Measurements from ENCODE around the gene SLC2A6. TPM values are rescaled to one million over a fixed set of nuclear protein-coding genes. Genes with fewer than 3 reads are reported as not detected.

SLC2A6 gene
- total and polyA plus RNA-seq, 10 of the 15 experiments (the other 5 are each of a cell fraction or from before 2014, with no cell fraction given) = 1.1 to 37.9 (median 18.3) TPM

GRCh38 chr9:133460405-133461175, 18.3 kb downstream of the SLC2A6 start (continued):
- TF ChIP-seq NFIC (IDR thresholded peaks at IDR 0.05; ENCODE audit: low read depth, low read length) = no peak
- TF ChIP-seq ZNF384 (IDR thresholded peaks at IDR 0.05; ENCODE audit: borderline replicate concordance, low read depth, low read length) = no peak
- TF ChIP-seq, protein P1, sequence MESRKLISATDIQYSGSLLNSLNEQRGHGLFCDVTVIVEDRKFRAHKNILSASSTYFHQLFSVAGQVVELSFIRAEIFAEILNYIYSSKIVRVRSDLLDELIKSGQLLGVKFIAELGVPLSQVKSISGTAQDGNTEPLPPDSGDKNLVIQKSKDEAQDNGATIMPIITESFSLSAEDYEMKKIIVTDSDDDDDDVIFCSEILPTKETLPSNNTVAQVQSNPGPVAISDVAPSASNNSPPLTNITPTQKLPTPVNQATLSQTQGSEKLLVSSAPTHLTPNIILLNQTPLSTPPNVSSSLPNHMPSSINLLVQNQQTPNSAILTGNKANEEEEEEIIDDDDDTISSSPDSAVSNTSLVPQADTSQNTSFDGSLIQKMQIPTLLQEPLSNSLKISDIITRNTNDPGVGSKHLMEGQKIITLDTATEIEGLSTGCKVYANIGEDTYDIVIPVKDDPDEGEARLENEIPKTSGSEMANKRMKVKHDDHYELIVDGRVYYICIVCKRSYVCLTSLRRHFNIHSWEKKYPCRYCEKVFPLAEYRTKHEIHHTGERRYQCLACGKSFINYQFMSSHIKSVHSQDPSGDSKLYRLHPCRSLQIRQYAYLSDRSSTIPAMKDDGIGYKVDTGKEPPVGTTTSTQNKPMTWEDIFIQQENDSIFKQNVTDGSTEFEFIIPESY (IDR thresholded peaks at IDR 0.05) = no peak
- no peak for TF ChIP-seq JUNB (IDR thresholded peaks at IDR 0.05)
- no peak for TF ChIP-seq IRF5 (IDR thresholded peaks at IDR 0.05; ENCODE audit: borderline replicate concordance)
- TF ChIP-seq MEF2B (IDR thresholded peaks at IDR 0.05; ENCODE audit: partially characterized antibody, poor library complexity, severe bottlenecking) = peak; percentile 88
- TF ChIP-seq RB1 (IDR thresholded peaks at IDR 0.05; ENCODE audit: borderline replicate concordance) = no peak
- 0 out of 2 replicates have a peak, but pooled peaks have one; percentile 19 for TF ChIP-seq BACH1 (IDR thresholded peaks at IDR 0.05; ENCODE audit: borderline replicate concordance)
- TF ChIP-seq EZH2 (IDR thresholded peaks at IDR 0.05; ENCODE audit: borderline replicate concordance, control insufficient read depth, low read depth, low read length) = no peak
- TF ChIP-seq, protein P2, sequence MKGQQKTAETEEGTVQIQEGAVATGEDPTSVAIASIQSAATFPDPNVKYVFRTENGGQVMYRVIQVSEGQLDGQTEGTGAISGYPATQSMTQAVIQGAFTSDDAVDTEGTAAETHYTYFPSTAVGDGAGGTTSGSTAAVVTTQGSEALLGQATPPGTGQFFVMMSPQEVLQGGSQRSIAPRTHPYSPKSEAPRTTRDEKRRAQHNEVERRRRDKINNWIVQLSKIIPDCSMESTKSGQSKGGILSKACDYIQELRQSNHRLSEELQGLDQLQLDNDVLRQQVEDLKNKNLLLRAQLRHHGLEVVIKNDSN (IDR thresholded peaks at IDR 0.05; ENCODE audit: borderline replicate concordance, extremely low read length, insufficient read depth, low read depth, low read length) = peak; percentile 60
- 0 out of 2 replicates have a peak, but pooled peaks have one; percentile 47 for TF ChIP-seq MAX (IDR thresholded peaks at IDR 0.05; ENCODE audit: low read depth, low read length)
- no peak for TF ChIP-seq RCOR1 (conservative IDR thresholded peaks at IDR 0.05; ENCODE audit: low read depth, low read length)
- no peak for TF ChIP-seq IRF4 (IDR thresholded peaks at IDR 0.05; ENCODE audit: low read depth, low read length)
- no peak for TF ChIP-seq ATF2 (IDR thresholded peaks at IDR 0.05; ENCODE audit: low read length)
- TF ChIP-seq BMI1 (IDR thresholded peaks at IDR 0.05; ENCODE audit: borderline replicate concordance) = no peak
- no peak for TF ChIP-seq SRF (IDR thresholded peaks at IDR 0.05; ENCODE audit: low read depth in 2 of 2, low read length in 2 of 2)
- no peak for TF ChIP-seq POLR2AphosphoS2 (IDR thresholded peaks at IDR 0.05; ENCODE audit: low read depth, low read length)
- no peak for TF ChIP-seq SMAD5 (IDR thresholded peaks at IDR 0.05; ENCODE audit: low read depth)
- TF ChIP-seq ZNF274 (IDR thresholded peaks at IDR 0.05; ENCODE audit: insufficient read depth, insufficient read length) = no peak
- TF ChIP-seq IKZF1 (conservative IDR thresholded peaks at IDR 0.05) = no peak
- TF ChIP-seq RUNX3 (IDR thresholded peaks at IDR 0.05; ENCODE audit: low read length) = no peak
- TF ChIP-seq TAF1 (IDR thresholded peaks at IDR 0.05; ENCODE audit: borderline replicate concordance, low read depth, low read length) = no peak
- TF ChIP-seq SP1 (IDR thresholded peaks at IDR 0.05; ENCODE audit: low read depth, low read length) = peak; percentile 17
- TF ChIP-seq NR2C2 (IDR thresholded peaks at IDR 0.05; ENCODE audit: borderline replicate concordance, control insufficient read depth, insufficient read length, low read depth) = no peak
- TF ChIP-seq MYC (IDR thresholded peaks at IDR 0.05; ENCODE audit: insufficient read depth, insufficient read length, insufficient replicate concordance, low read length, severe bottlenecking) = no peak
